Loucy (cell line): ENCODE results near the gene RGS3.

Experiments used
- CTCF ChIP-seq: fragments of 200-600 bp; sonication (generic); conservative IDR thresholded peaks from 2 replicates; pipeline ENCODE4 v1.5.1; 2014; ENCODE audit warnings: mild to moderate bottlenecking, antibody characterized with exemption, low read length
- EZH2phosphoT487 ChIP-seq: fragments of 200-600 bp; IDR thresholded peaks from 2 replicates; pipeline ENCODE4 v1.6.1; 2018; ENCODE audit warnings: antibody characterized with exemption, mild to moderate bottlenecking, moderate library complexity, borderline replicate concordance

DNA sequence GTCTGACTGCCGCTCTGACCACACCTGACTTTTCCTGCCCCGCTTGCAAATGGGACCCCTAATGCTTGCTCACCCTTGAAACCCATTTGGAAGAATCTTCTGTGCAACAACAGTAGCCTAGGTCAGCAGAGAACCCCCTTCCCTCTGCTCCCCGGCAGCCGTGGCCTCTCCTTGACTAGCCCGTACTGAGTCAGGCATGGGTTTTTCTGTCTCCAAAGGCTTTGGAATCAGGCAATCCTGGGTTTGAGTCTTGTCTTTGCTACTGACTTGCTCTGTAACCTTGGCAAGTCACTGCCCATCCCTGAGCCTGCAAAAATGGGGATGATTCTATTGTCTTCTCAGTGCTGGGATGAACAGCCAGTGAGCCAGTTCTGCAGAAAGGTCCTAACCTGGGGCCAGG is 135.4 kb downstream of the RGS3 start:
- TF ChIP-seq CTCF = no peak
- TF ChIP-seq EZH2phosphoT487 = no peak
